SIG-M5 treated with dmso at 0.1 percent for 504 hours (cell line): ENCODE data around the gene MAMLD1.

ENCODE experiments used
- DNase-seq: peaks from one replicate; lab custom pipeline; 2025; ENCODE audit not compliant: unreplicated experiment; lab: John Stamatoyannopoulos, UW

MAMLD1 gene

GRCh38 chrX:150405576-150405975 lies 42.5 kb downstream of the MAMLD1 start:
- DNase-seq: no peak

GRCh38 chrX:150406596-150406995 lies 43.5 kb downstream of the MAMLD1 start:
- no peak for DNase-seq

GRCh38 chrX:150408007-150408406 lies 44.9 kb downstream of the MAMLD1 start:
- DNase-seq: no peak

GRCh38 chrX:150408561-150408960 lies 45.4 kb downstream of the MAMLD1 start:
- no peak for DNase-seq

GRCh38 chrX:150409486-150409885 lies 46.4 kb downstream of the MAMLD1 start:
- no peak for DNase-seq

- no peak for DNase-seq
Measured at GRCh38 chrX:150409964-150410363, 46.8 kb downstream of the MAMLD1 start.

- DNase-seq: no peak
Measured at GRCh38 chrX:150410513-150410912, 47.4 kb downstream of the MAMLD1 start.

GRCh38 chrX:150411656-150412055 lies 48.5 kb downstream of the MAMLD1 start:
- DNase-seq: no peak

GRCh38 chrX:150414228-150414627 lies 51.1 kb downstream of the MAMLD1 start:
- no peak for DNase-seq

- no peak for DNase-seq
Measured at GRCh38 chrX:150416469-150416868, 53.4 kb downstream of the MAMLD1 start.

GRCh38 chrX:150421816-150422215 lies 58.7 kb downstream of the MAMLD1 start:
- DNase-seq: no peak

GRCh38 chrX:150429594-150429993 lies 66.5 kb downstream of the MAMLD1 start:
- peak; percentile 73 for DNase-seq

- no peak for DNase-seq
Measured at GRCh38 chrX:150436195-150436594, 73.1 kb downstream of the MAMLD1 start.

GRCh38 chrX:150438165-150438564 lies 75.0 kb downstream of the MAMLD1 start:
- DNase-seq: no peak

GRCh38 chrX:150446151-150446550 lies 83.0 kb downstream of the MAMLD1 start:
- DNase-seq: no peak

- DNase-seq: no peak
Measured at GRCh38 chrX:150446995-150447394, 83.9 kb downstream of the MAMLD1 start.

- no peak for DNase-seq
Measured at GRCh38 chrX:150449313-150449712, 86.2 kb downstream of the MAMLD1 start.

GRCh38 chrX:150450519-150451177 lies 87.5 kb downstream of the MAMLD1 start:
- DNase-seq: no peak

- no peak for DNase-seq
Measured at GRCh38 chrX:150451953-150452352, 88.8 kb downstream of the MAMLD1 start.

- DNase-seq: no peak
Measured at GRCh38 chrX:150454083-150454482, 91.0 kb downstream of the MAMLD1 start.

- no peak for DNase-seq
Measured at GRCh38 chrX:150454508-150455214, 91.5 kb downstream of the MAMLD1 start.

GRCh38 chrX:150455215-150455608 lies 92.1 kb downstream of the MAMLD1 start:
- no peak for DNase-seq

GRCh38 chrX:150456466-150456865 lies 93.3 kb downstream of the MAMLD1 start:
- no peak for DNase-seq
